ENCODE results near the gene MALRD1.

Gene MALRD1

GRCh38 chr10:19347621-19348020 lies 299.0 kb downstream of the MALRD1 start:
- no peak for DNase-seq (ENCODE audit: low read depth in 2 of 2)

- no peak for DNase-seq (ENCODE audit: low read depth in 2 of 2)
These were observed 318.6 kb downstream of the MALRD1 start for GRCh38 chr10:19367176-19367575.

GRCh38 chr10:19373988-19374387 lies 325.4 kb downstream of the MALRD1 start:
- no peak for DNase-seq (ENCODE audit: low read depth in 2 of 2)

GRCh38 chr10:19385846-19386450 lies 337.3 kb downstream of the MALRD1 start:
- no peak for DNase-seq (ENCODE audit: low read depth in 2 of 2)

GRCh38 chr10:19408924-19409323 lies 360.3 kb downstream of the MALRD1 start:
- no peak for DNase-seq (ENCODE audit: low read depth in 2 of 2)

GRCh38 chr10:19411119-19411518 lies 362.5 kb downstream of the MALRD1 start:
- DNase-seq (ENCODE audit: low read depth in 2 of 2) = no peak

- no peak for DNase-seq (ENCODE audit: low read depth in 2 of 2)
These were observed 363.9 kb downstream of the MALRD1 start for GRCh38 chr10:19412531-19412930.

- no peak for DNase-seq (ENCODE audit: low read depth in 2 of 2)
These were observed 367.6 kb downstream of the MALRD1 start for GRCh38 chr10:19416164-19416563.

- DNase-seq (ENCODE audit: low read depth in 2 of 2) = no peak
These were observed 369.1 kb downstream of the MALRD1 start for GRCh38 chr10:19417740-19418139.

GRCh38 chr10:19421674-19422073 lies 373.1 kb downstream of the MALRD1 start:
- DNase-seq (ENCODE audit: low read depth in 2 of 2) = no peak

GRCh38 chr10:19426034-19426433 lies 377.4 kb downstream of the MALRD1 start:
- no peak for DNase-seq (ENCODE audit: low read depth in 2 of 2)

GRCh38 chr10:19431622-19432351 lies 383.2 kb downstream of the MALRD1 start:
- DNase-seq (ENCODE audit: low read depth in 2 of 2) = no peak

- DNase-seq (ENCODE audit: low read depth in 2 of 2) = no peak
These were observed 401.3 kb downstream of the MALRD1 start for GRCh38 chr10:19449860-19450259.

GRCh38 chr10:19451356-19451755 lies 402.8 kb downstream of the MALRD1 start:
- DNase-seq (ENCODE audit: low read depth in 2 of 2) = no peak

- DNase-seq (ENCODE audit: low read depth in 2 of 2) = no peak
These were observed 403.3 kb downstream of the MALRD1 start for GRCh38 chr10:19451937-19452336.

GRCh38 chr10:19453967-19454366 lies 405.4 kb downstream of the MALRD1 start:
- DNase-seq (ENCODE audit: low read depth in 2 of 2) = no peak

- no peak for DNase-seq (ENCODE audit: low read depth in 2 of 2)
These were observed 413.0 kb downstream of the MALRD1 start for GRCh38 chr10:19461588-19461987.

GRCh38 chr10:19466709-19467108 lies 418.1 kb downstream of the MALRD1 start:
- no peak for DNase-seq (ENCODE audit: low read depth in 2 of 2)

GRCh38 chr10:19468413-19468812 lies 419.8 kb downstream of the MALRD1 start:
- no peak for DNase-seq (ENCODE audit: low read depth in 2 of 2)

GRCh38 chr10:19469521-19469920 lies 420.9 kb downstream of the MALRD1 start:
- DNase-seq (ENCODE audit: low read depth in 2 of 2) = no peak

- DNase-seq (ENCODE audit: low read depth in 2 of 2) = no peak
These were observed 431.3 kb downstream of the MALRD1 start for GRCh38 chr10:19479854-19480253.

GRCh38 chr10:19480353-19480752 lies 431.8 kb downstream of the MALRD1 start:
- no peak for DNase-seq (ENCODE audit: low read depth in 2 of 2)

- DNase-seq (ENCODE audit: low read depth in 2 of 2) = no peak
These were observed 434.8 kb downstream of the MALRD1 start for GRCh38 chr10:19483421-19483820.
